ENCODE measurements around the gene TMEM184C. TPM values are rescaled to one million over a fixed set of nuclear protein-coding genes. Genes with fewer than 3 reads are reported as not detected.

The TMEM184C gene
- total and polyA plus RNA-seq, 10 donors, result 2.9 to 26.3 (median 22.4) TPM

- H3K9me3 ChIP-seq, result no peaks in the 10 kb centered on the region
- H3K27ac ChIP-seq, result no peak overlapping the region
- no peak overlapping the region for H3K4me3 ChIP-seq
- H3K4me1 ChIP-seq, result no peaks in the 10 kb centered on the region
- no peak for DNase-seq
- peaks cover 0 to 61% (median 18%) of the 10 kb centered on the region in 6 donors for H3K36me3 ChIP-seq
- TF ChIP-seq CTCF (IDR thresholded peaks at IDR 0.05 in 8 of 11, conservative IDR thresholded peaks at IDR 0.05 in 3 of 11) (no peak), POLR2A (IDR thresholded peaks at IDR 0.05) (no peak), POLR2AphosphoS5 (IDR thresholded peaks at IDR 0.05) (no peak)
- intact Hi-C loops (cut with DNase I; ENCODE audit: low total_unique reads), result no loop called here
- no peaks in the 10 kb centered on the region for H3K27me3 ChIP-seq (replicated peaks in 1 of 7)
Measured at GRCh38 chr4:147648656-147649055, 31.5 kb downstream of the TMEM184C start.

GRCh38 chr4:147651563-147651962, 34.4 kb downstream of the TMEM184C start:
- intact Hi-C loops (cut with DNase I; ENCODE audit: low total_unique reads), result no loop called here
- H3K4me1 ChIP-seq, result no peaks in the 10 kb centered on the region
- no peaks in the 10 kb centered on the region for H3K9me3 ChIP-seq
- H3K27me3 ChIP-seq (replicated peaks in 1 of 7), result no peaks in the 10 kb centered on the region
- TF ChIP-seq POLR2A (IDR thresholded peaks at IDR 0.05) (no peak), POLR2AphosphoS5 (IDR thresholded peaks at IDR 0.05) (no peak), CTCF (IDR thresholded peaks at IDR 0.05 in 8 of 11, conservative IDR thresholded peaks at IDR 0.05 in 3 of 11) (no peak)
- H3K36me3 ChIP-seq, result peaks cover 0 to 90% (median 33%) of the 10 kb centered on the region in 6 donors
- no peak overlapping the region for H3K27ac ChIP-seq
- no peak for DNase-seq
- WGBS, 5 donors, result 80 to 91% (median 86%) methylated on average over 1 of the region's 1 CpG
- no peak overlapping the region for H3K4me3 ChIP-seq

GRCh38 chr4:147655639-147656038, 38.4 kb downstream of the TMEM184C start:
- Histone ChIP-seq H3K4me3 (no peak overlapping the region), H3K27ac (no peak overlapping the region), H3K9me3 (no peaks in the 10 kb centered on the region), H3K36me3 (peaks cover 0 to 95% (median 56%) of the 10 kb centered on the region in 6 donors), H3K4me1 (no peaks in the 10 kb centered on the region), H3K27me3 (replicated peaks in 1 of 7) (no peaks in the 10 kb centered on the region)
- intact Hi-C loops (cut with DNase I; ENCODE audit: low total_unique reads), result no loop called here
- TF ChIP-seq POLR2AphosphoS5 (IDR thresholded peaks at IDR 0.05) (no peak), CTCF (IDR thresholded peaks at IDR 0.05 in 8 of 11, conservative IDR thresholded peaks at IDR 0.05 in 3 of 11) (no peak), POLR2A (IDR thresholded peaks at IDR 0.05) (no peak)
- 97 to 100% (median 98%) methylated on average over 2 of the region's 2 CpGs for WGBS, 5 donors
- no peak for DNase-seq

GRCh38 chr4:147658501-147658900, 41.3 kb downstream of the TMEM184C start:
- no peak for DNase-seq
- Histone ChIP-seq H3K4me3 (no peak overlapping the region), H3K9me3 (no peaks in the 10 kb centered on the region), H3K4me1 (no peaks in the 10 kb centered on the region), H3K27ac (no peak overlapping the region), H3K36me3 (peaks cover 0 to 100% (median 49%) of the 10 kb centered on the region in 6 donors), H3K27me3 (replicated peaks in 1 of 7) (no peaks in the 10 kb centered on the region)
- 93 to 97% (median 95%) methylated on average over 4 of the region's 4 CpGs for WGBS, 5 donors
- TF ChIP-seq POLR2AphosphoS5 (IDR thresholded peaks at IDR 0.05) (no peak), CTCF (IDR thresholded peaks at IDR 0.05 in 8 of 11, conservative IDR thresholded peaks at IDR 0.05 in 3 of 11) (no peak), POLR2A (IDR thresholded peaks at IDR 0.05) (no peak)
- intact Hi-C loops (cut with DNase I; ENCODE audit: low total_unique reads), result no loop called here
